ENCODE data around the gene ANHX. TPM values are rescaled to one million over a fixed set of nuclear protein-coding genes. Genes with fewer than 3 reads are reported as not detected.

The ANHX gene
- total and polyA plus RNA-seq, 8 donors = not detected

GRCh38 chr12:133190176-133190575 lies 45.5 kb downstream of the ANHX start:
- Histone ChIP-seq H3K36me3 (peaks cover 92 to 100% (median 100%) of the 10 kb centered on the region in 4 donors), H3K4me1 (no peaks in the 10 kb centered on the region), H3K27me3 (no peaks in the 10 kb centered on the region), H3K27ac (no peak overlapping the region), H3K4me3 (no peak overlapping the region), H3K9me3 (peaks cover 70 to 100% (median 99%) of the 10 kb centered on the region in 4 donors)
- 92 to 100% (median 98%) methylated on average over 2 of the region's 2 CpGs for WGBS, 5 donors
- intact Hi-C loops (cut with DNase I; ENCODE audit: low total_unique reads) = no loop called here
- TF ChIP-seq CTCF (IDR thresholded peaks at IDR 0.05) = no peak
- TF ChIP-seq POLR2AphosphoS5 (IDR thresholded peaks at IDR 0.05) = no peak
- TF ChIP-seq EP300 (IDR thresholded peaks at IDR 0.05) = no peak
- TF ChIP-seq POLR2A (IDR thresholded peaks at IDR 0.05) = no peak
- no peak for DNase-seq

GRCh38 chr12:133181238-133181959 lies 54.3 kb downstream of the ANHX start, which contains the start of gene ZNF268:
Gene ZNF268 (plus strand): TSS chr12:133181495. CDS start chr12:133181998, 503 bp downstream.
- DNase-seq = peak; percentile 94 to 97
- intact Hi-C loops (cut with DNase I; ENCODE audit: low total_unique reads) = no loop called here
- TF ChIP-seq EP300 (IDR thresholded peaks at IDR 0.05) (no peak), CTCF (IDR thresholded peaks at IDR 0.05) (peak in 5 of 7 experiments; percentile 18 to 91 (median 77)), POLR2AphosphoS5 (IDR thresholded peaks at IDR 0.05) (peak; percentile 74 to 94 (median 85))
- Histone ChIP-seq H3K36me3 (peaks cover 25 to 38% (median 37%) of the 10 kb centered on the region in 4 donors), H3K4me3 (peak within 1 kb of the TSS; percentile 69 to 99 (median 84)), H3K9me3 (peaks cover 5 to 82% (median 50%) of the 10 kb centered on the region in 4 donors), H3K27me3 (no peaks in the 10 kb centered on the region), H3K4me1 (peaks cover 6 to 14% (median 12%) of the 10 kb centered on the region in 4 donors), H3K27ac (peak within 1 kb of the TSS; percentile 52 to 83 (median 79))
- 1 to 3% (median 1%) methylated on average over 38 to 40 of the region's 40 CpGs for WGBS, 5 donors

GRCh38 chr12:133180669-133181068 lies 55.0 kb downstream of the ANHX start:
- Histone ChIP-seq H3K27me3 (no peaks in the 10 kb centered on the region), H3K4me1 (peaks cover 6 to 14% (median 12%) of the 10 kb centered on the region in 4 donors), H3K27ac (no peak overlapping the region), H3K9me3 (peaks cover 0 to 82% (median 48%) of the 10 kb centered on the region in 4 donors), H3K36me3 (peaks cover 18 to 31% (median 30%) of the 10 kb centered on the region in 4 donors), H3K4me3 (no peak overlapping the region)
- no peak for DNase-seq
- 96 to 98% (median 97%) methylated on average over 8 of the region's 8 CpGs for WGBS, 5 donors
- TF ChIP-seq POLR2A (IDR thresholded peaks at IDR 0.05) (no peak), CTCF (IDR thresholded peaks at IDR 0.05) (no peak), POLR2AphosphoS5 (IDR thresholded peaks at IDR 0.05) (no peak), EP300 (IDR thresholded peaks at IDR 0.05) (no peak)
- intact Hi-C loops (cut with DNase I; ENCODE audit: low total_unique reads) = no loop called here

- DNase-seq = no peak
- Histone ChIP-seq H3K9me3 (peaks cover 17 to 95% (median 78%) of the 10 kb centered on the region in 4 donors), H3K27ac (no peak overlapping the region), H3K36me3 (no peaks in the 10 kb centered on the region), H3K27me3 (no peaks in the 10 kb centered on the region), H3K4me3 (no peak overlapping the region), H3K4me1 (no peaks in the 10 kb centered on the region)
- no peak for TF ChIP-seq EP300 (IDR thresholded peaks at IDR 0.05)
- TF ChIP-seq POLR2A (IDR thresholded peaks at IDR 0.05) = no peak
- no peak for TF ChIP-seq CTCF (IDR thresholded peaks at IDR 0.05)
- no peak for TF ChIP-seq POLR2AphosphoS5 (IDR thresholded peaks at IDR 0.05)
- WGBS, 5 donors = 56 to 79% (median 69%) methylated on average over 1 of the region's 1 CpG
- intact Hi-C loops (cut with DNase I; ENCODE audit: low total_unique reads) = no loop called here
Observed at GRCh38 chr12:133174901-133175300, 60.8 kb downstream of the ANHX start.
